Activated CD4-positive, alpha-beta T cell treated with anti-CD3 and anti-CD28 coated beads, Interleukin-2, Interleukin-6, amounts not matched to agents 100 ng/mL and 50 ng/mL, durations not matched to agents 16 hours and 8 hours (primary cell): ENCODE measurements around the gene PRRT1.
A peak's percentile ranks its signal among the peaks of the same experiment; 100 is the strongest.
"Not testable (repeated sequence)": the region's sequence is repeated elsewhere in the genome, so short reads cannot be mapped to it uniquely, and the experiment has no call there.

Source experiments
- DNase-seq: peaks from one replicate; pipeline ENCODE4 v3.0.0-alpha.2; 2020

Gene PRRT1

GRCh38 chr6:32148289-32149091 is 3.2 kb downstream of the PRRT1 start:
- DNase-seq: peak; percentile 55

GRCh38 chr6:32147401-32148132 is 4.2 kb downstream of the PRRT1 start:
- DNase-seq: no peak

DNA sequence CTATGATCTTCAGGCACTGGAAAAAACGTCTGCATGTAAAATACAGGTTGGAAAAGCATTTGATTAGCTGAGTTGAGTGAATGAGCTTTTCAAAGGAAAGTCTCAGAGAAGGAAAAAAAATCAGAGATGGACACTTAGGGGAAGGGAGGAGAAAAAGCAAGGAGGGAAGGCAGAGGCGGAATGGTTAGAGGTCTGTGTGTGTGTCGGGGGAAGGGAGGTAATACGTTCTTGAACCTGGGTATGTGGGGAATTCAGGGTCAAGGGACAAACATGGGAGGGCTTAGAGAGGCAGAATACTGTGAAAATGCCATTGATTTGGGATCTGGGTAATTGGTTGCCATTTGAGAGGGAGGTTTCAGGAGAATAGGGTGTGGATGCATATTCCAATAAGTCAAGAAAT is 5.1 kb downstream of the PRRT1 start:
- DNase-seq: no peak

DNA sequence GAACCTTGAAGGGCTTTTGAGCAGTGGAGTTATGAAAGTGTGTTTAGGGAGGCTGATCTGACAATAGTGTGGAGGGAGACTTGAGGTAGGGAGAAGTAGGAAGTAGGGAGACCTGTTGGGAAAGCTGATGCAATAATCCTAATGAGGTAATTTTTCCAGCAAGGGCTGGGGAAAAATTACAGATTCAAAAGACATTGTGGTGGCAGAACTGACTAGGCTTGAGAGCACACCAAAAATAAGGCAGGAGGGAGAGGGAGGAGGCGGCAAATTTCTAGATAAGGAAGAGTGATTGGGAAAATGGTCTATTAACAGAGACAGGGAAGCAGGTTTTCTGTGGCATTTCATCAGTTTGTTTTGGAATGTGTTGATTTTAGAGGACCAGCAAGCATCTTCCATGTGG is 5.5 kb downstream of the PRRT1 start:
- no peak for DNase-seq

DNA sequence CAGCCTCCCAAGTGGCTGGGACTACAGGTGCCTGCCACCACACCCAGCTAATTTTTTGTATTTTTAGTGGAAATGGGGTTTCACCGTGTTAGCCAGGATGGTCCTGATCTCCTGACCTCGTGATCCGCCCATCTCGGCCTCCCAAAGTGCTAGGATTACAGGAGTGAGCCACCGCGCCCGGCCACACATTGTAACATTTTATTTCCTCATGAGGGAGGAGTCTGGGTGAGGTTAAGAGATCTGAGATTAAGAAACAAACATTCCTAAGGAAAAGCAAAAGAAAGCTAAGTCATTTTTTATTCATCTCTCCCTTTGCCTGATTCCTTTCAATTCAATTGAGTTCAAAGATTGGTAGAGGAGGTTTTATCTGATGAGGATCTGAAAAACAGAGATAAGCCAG is 7.5 kb downstream of the PRRT1 start:
- not testable (repeated sequence) for DNase-seq

DNA sequence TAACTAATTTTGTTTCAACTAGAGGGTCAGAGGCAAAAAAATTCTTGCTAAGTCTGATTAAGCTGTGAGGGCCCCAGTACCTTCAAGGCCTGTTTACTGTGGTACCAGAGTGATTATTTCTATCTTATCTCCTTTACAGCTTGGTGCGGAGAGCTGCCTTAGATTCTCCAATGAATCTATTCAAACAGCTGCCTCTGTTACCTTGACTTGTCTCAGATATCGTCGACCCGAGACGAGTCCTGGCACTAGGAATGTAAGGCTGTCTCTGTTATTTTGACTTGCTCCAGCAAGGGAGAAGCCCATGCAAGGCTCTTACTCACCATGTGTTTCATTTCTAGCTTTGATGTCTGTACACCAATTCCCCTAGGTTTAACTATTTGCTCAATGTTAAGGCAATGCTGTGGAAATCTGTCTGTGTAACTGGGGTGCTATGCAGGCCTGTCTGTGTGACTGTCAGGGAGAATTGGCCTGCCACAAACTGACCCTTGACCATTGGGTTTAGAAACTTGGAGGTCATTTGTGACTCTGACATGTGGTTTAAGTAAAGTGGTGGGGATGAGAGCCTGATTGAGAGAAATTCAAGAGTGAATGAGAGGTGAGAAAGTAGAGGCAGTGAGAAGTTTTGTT is 11.2 kb downstream of the PRRT1 start:
- no peak for DNase-seq

- no peak for DNase-seq
These were observed 12.1 kb downstream of the PRRT1 start for GRCh38 chr6:32139590-32139989.

DNA sequence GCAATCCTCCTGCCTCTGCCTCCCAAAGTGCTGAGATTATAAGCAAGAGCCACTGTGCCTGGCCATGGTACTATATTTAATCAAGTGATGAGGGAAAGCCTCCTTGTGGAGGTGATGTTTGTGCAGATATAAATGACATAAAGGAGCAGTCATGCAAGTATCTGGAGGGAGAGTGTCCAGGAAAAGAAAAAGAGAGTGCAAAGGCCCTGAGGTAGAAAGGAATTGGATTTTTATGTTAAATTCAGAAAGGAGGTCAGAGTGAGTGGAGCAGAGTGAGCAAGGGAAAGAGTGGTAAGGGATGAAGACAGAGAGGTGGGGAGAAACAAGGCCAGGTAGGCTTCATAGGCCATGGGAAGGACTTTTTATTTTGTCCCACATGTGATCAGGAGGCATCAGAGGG is 14.3 kb downstream of the PRRT1 start:
- no peak for DNase-seq

DNA sequence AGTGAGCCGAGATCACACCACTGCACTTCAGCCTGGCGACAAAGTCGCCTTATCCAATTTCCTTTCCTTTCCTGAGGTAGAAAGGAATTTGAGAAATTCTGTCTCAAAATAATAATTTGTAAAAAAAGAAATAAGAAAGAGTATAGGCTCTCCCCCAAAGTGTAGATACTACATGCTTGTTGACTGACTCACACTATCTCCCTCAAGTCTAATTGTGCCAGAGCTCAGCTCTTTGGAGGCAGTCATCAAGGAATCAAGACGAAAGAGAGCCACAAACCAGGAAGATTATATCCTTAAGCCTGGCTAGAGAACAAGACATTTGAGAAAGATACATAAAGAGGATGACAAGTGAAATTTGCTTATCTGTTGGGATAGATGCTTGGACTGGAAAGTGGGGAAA is 18.0 kb downstream of the PRRT1 start:
- no peak for DNase-seq

DNA sequence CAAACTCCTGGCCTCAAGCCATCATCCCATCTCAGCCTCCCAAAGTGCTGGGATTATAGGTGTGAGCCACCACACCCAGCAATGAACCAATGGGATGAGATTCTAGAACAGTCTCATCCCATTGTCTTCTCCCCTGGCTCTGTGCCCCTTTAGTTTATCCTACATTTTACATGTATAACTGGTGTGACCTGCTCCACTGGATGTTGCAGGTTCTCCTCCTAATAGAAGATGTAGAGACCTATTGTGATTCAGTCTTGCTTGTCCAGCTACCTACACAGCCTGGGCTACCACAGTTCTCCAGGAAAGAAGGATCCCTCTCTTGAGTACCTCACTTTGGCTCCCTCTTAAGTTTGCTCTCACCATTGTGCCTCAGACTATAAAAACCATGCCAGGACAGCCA is 19.6 kb downstream of the PRRT1 start:
- DNase-seq: no peak

- no peak for DNase-seq
These were observed 20.2 kb downstream of the PRRT1 start for GRCh38 chr6:32131439-32131948.

GRCh38 chr6:32129297-32130088 is 22.2 kb downstream of the PRRT1 start:
- no peak for DNase-seq

- DNase-seq: no peak
These were observed 22.9 kb downstream of the PRRT1 start for GRCh38 chr6:32128751-32129296.

DNA sequence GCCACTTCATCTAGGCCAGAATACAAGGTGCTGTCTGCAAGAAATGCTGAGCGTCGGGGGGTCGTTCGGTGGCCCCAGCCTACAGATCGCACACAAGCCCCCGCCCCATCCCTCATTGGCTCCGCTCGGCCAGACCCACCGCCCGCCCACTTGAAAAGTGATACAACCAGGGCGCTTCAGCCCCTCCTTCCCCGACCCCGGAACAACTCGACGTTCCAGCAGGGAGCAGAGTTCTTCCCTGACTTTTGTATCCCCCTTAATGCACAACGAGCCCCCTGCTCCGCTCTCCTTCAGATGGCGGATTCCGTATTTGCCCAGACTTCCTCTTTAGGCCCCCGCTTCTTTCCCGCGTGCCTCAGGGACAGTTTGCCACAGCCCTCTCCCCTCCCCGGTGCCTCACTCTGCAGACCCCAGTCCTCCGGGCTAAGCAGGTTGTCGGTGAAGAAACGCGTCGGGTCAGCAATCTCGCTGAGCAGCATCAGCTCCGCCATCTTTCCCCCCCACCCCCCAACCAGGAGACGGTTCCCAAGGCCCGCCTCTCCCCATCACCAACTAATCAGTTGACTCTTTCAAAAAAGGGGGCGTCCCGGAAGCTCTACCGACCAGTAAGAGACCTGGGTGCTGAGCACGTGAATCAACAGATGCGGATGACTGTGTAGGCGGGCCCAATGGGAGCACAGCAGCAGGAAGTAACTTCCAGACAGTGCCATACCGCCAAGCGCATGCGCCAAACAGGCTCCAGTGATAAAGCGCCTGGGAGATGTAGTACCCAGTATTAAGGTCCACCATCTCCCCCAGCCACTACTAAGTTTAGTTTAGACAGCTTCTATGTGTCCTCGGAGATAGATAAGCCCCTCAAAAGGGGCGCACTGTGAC is 23.8 kb downstream of the PRRT1 start, which contains the start of gene ATF6B:
Gene ATF6B (minus strand): TSS at position 530 of the 876 bp plus-strand sequence. CDS start 39 bp downstream, at position 491.
- peak; percentile 99 for DNase-seq

- no peak for DNase-seq
These were observed 24.4 kb downstream of the PRRT1 start for GRCh38 chr6:32127409-32127716.

DNA sequence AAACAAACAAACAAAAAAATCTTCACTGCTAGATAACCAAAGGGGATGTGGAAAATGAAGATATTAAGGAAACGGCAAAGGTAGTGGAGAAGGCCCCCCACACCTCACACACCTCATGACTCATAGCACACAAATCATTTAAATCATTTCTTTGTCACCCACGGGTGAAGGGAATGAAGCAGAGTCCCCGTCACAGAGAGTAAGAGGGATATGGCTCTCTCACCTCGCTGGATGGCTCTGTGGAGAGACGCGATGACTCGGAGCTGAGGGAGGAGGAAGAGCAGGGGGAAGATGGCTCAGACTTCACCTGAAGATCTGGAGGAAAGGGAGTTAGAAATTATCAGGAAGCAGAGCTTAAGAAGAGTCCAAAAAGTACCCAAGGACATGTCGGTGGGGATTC is 24.9 kb downstream of the PRRT1 start:
- DNase-seq: no peak

GRCh38 chr6:32123681-32124080 is 28.1 kb downstream of the PRRT1 start:
- DNase-seq: no peak

DNA sequence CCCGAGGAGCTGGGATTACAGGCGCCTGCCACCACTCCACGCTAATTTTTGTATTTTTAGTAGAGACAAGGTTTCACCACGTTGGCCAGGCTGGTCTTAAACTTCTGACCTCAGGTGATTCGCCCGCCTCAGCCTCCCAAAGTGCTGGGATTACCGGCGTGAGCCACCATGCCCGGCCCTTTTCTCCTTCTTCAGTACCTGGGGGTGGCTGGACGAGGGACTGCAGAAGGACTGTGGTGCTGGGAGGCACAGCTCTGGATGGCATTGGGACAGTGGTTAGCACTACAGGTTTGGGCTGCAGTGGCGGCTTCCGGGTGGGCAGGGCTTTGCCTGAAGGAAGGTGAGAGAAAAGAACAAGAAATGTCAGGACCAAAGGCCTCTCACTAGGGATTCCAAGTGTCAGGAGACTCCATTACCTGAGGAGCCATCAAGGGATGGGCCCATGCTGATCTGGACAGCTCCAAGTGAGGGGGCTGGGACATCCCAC is 31.1 kb downstream of the PRRT1 start:
- DNase-seq: no peak

GRCh38 chr6:32118782-32119628 is 32.7 kb downstream of the PRRT1 start:
- DNase-seq: peak; percentile 79

GRCh38 chr6:32117461-32117860 is 34.3 kb downstream of the PRRT1 start:
- DNase-seq: no peak
